Karpas-422 (cell line): ENCODE results near the gene PCDHA7. TPM values are rescaled to one million over a fixed set of nuclear protein-coding genes. Genes with fewer than 3 reads are reported as not detected.
"Not testable (repeated sequence)": the region's sequence is repeated elsewhere in the genome, so short reads cannot be mapped to it uniquely, and the experiment has no call there.

ENCODE experiments used
- DNase-seq: peaks from one replicate; pipeline ENCODE4 v3.0.0-alpha.2; 2015
- H2AFZ ChIP-seq: fragments of 200-600 bp; sonication (generic); 2 replicates; pipeline ENCODE4 v1.6.1; 2014; ENCODE audit warnings: antibody characterized with exemption, low read length, mixed read lengths
- H3K27ac ChIP-seq: fragments of 200-600 bp; sonication (generic); 2 replicates; pipeline ENCODE4 v1.5.1; 2014; ENCODE audit warnings: mild to moderate bottlenecking, low read length, moderate library complexity
- H3K27me3 ChIP-seq: fragments of 200-600 bp; sonication (generic); 2 replicates; pipeline ENCODE4 v1.6.1; 2014; ENCODE audit warnings: low read length, mixed read lengths
- H3K36me3 ChIP-seq: fragments of 200-600 bp; sonication (generic); 2 replicates; pipeline ENCODE4 v1.6.1; 2014; ENCODE audit warnings: low read length, mixed read lengths; ENCODE audit not compliant: insufficient read depth
- H3K4me1 ChIP-seq: fragments of 200-600 bp; sonication (generic); 2 replicates; pipeline ENCODE4 v1.6.1; 2014; ENCODE audit warnings: mild to moderate bottlenecking, low read length, mixed read lengths
- H3K4me2 ChIP-seq: fragments of 200-600 bp; sonication (generic); 2 replicates; pipeline ENCODE4 v1.6.1; 2014; ENCODE audit warnings: low read length, low read depth, mild to moderate bottlenecking; ENCODE audit not compliant: poor library complexity, severe bottlenecking
- H3K4me3 ChIP-seq: fragments of 200-600 bp; sonication (generic); 2 replicates; pipeline ENCODE4 v1.5.1; 2014; ENCODE audit warnings: mild to moderate bottlenecking, antibody characterized with exemption, low read length, mixed read lengths
- H3K79me2 ChIP-seq: fragments of 200-600 bp; sonication (generic); 2 replicates; pipeline ENCODE4 v1.6.1; 2014; ENCODE audit warnings: mild to moderate bottlenecking, low read length, mixed read lengths
- H3K9ac ChIP-seq: fragments of 200-600 bp; sonication (generic); 2 replicates; pipeline ENCODE4 v1.6.0; 2014; ENCODE audit warnings: low read length
- H3K9me2 ChIP-seq: fragments of 200-600 bp; sonication (generic), shearing (Covaris generic); replicated peaks from 2 replicates; pipeline ENCODE4 v1.6.0; 2014; ENCODE audit warnings: mild to moderate bottlenecking, low read length, moderate library complexity; ENCODE audit not compliant: insufficient read depth
- H3K9me3 ChIP-seq: fragments of 300-700, 200-600 bp; sonication (generic); 2 replicates; pipeline ENCODE4 v1.6.1; 2014; ENCODE audit warnings: low read length, mixed read lengths
- H4K20me1 ChIP-seq: fragments of 200-600 bp; sonication (generic); 2 replicates; pipeline ENCODE4 v1.6.1; 2014; ENCODE audit warnings: mild to moderate bottlenecking, antibody characterized with exemption, low read length, low read depth; ENCODE audit not compliant: insufficient read depth
- total RNA-seq: library from RNA; depleted of rRNA; stranded (reverse); fragments of >200 nt; shearing (Covaris generic); gene quantifications from 2 replicates; pipeline ENCODE4 v1.2.3, GENCODE V29; 2014; ENCODE audit warnings: low replicate concordance

PCDHA7 gene
- total RNA-seq, 1 experiment from 2014 or later = not detected

DNA sequence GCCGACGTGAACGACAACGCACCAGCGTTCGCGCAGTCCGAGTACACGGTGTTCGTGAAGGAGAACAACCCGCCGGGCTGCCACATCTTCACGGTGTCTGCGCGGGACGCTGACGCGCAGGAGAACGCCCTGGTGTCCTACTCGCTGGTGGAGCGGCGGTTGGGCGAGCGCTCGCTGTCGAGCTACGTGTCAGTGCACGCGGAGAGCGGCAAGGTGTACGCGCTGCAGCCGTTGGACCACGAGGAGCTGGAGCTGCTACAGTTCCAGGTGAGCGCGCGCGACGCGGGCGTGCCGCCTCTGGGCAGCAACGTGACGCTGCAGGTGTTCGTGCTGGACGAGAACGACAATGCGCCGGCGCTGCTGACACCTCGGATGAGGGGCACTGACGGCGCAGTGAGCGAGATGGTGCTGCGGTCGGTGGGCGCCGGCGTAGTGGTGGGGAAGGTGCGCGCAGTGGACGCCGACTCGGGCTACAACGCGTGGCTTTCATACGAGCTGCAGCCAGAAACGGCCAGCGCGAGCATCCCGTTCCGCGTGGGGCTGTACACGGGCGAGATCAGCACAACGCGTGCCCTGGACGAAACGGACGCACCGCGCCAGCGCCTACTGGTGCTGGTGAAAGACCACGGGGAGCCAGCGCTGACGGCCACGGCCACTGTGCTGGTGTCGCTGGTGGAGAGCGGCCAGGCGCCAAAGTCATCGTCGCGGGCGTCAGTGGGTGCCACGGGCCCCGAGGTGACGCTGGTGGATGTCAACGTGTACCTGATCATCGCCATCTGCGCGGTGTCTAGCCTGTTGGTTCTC, 16.0 kb downstream of the PCDHA7 start:
- not testable (repeated sequence) for H3K9me3 ChIP-seq, H3K36me3 ChIP-seq, H3K9me2 ChIP-seq, H3K27me3 ChIP-seq, H3K79me2 ChIP-seq, H4K20me1 ChIP-seq, H3K4me1 ChIP-seq, DNase-seq, H3K4me2 ChIP-seq, H3K4me3 ChIP-seq, H3K9ac ChIP-seq, H2AFZ ChIP-seq, H3K27ac ChIP-seq

DNA sequence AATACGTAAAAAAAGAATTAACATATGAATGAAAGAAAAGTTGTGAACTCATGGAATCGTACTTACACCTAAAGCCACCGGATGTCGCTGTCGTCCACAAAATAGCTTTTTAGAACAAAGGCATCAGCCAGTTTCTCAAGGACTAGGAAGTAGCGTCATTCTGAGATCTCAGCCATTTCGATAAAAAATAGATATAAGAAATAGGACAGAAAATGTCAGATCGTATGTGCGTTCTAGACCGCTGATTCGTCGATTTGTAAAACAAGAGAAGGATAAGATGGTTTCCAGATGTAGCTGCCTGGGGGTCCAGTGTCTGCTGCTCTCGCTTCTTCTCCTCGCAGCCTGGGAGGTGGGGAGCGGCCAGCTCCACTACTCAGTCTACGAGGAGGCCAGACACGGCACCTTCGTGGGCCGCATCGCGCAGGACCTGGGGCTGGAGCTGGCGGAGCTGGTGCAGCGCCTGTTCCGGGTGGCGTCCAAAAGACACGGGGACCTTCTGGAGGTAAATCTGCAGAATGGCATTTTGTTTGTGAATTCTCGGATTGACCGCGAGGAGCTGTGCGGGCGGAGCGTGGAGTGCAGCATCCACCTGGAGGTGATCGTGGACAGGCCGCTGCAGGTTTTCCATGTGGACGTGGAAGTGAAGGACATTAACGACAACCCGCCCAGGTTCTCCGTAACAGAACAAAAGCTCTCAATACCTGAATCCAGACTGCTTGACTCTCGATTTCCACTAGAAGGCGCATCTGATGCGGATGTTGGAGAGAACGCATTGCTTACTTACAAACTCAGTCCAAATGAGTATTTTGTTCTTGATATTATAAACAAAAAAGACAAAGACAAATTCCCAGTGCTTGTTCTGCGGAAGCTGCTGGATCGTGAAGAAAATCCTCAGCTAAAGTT, 22.0 kb downstream of the PCDHA7 start, which contains the start of gene PCDHA10:
PCDHA10 (plus strand) TSS at position 126 of the 903 bp plus-strand sequence; CDS start at position 278, 152 bp downstream.
- Histone ChIP-seq H3K9me3 (no peaks in the 10 kb centered on the region), H3K4me3 (no peak within 1 kb of the TSS), H3K4me1 (no peaks in the 10 kb centered on the region), H3K27me3 (no peaks in the 10 kb centered on the region), H2AFZ (no peak within 1 kb of the TSS), H3K27ac (no peak within 1 kb of the TSS), H3K9me2 (no peaks in the 10 kb centered on the region), H3K4me2 (no peak within 1 kb of the TSS), H3K36me3 (no peaks in the 10 kb centered on the region), H3K9ac (no peak within 1 kb of the TSS), H4K20me1 (no peaks in the 10 kb centered on the region), H3K79me2 (no peaks in the 10 kb centered on the region)
- peak; percentile 81 for DNase-seq

GRCh38 chr5:140857177-140857986, 23.3 kb downstream of the PCDHA7 start:
- no peaks in the 10 kb centered on the region for H3K36me3 ChIP-seq
- no peaks in the 10 kb centered on the region for H3K9me3 ChIP-seq
- H3K4me1 ChIP-seq = no peaks in the 10 kb centered on the region
- no peak overlapping the region for H3K4me3 ChIP-seq
- H3K79me2 ChIP-seq = no peaks in the 10 kb centered on the region
- H3K9me2 ChIP-seq = no peaks in the 10 kb centered on the region
- no peak overlapping the region for H2AFZ ChIP-seq
- no peak overlapping the region for H3K27ac ChIP-seq
- no peaks in the 10 kb centered on the region for H3K27me3 ChIP-seq
- DNase-seq = no peak
- H3K4me2 ChIP-seq = no peak overlapping the region
- H3K9ac ChIP-seq = no peak overlapping the region
- no peaks in the 10 kb centered on the region for H4K20me1 ChIP-seq

DNA sequence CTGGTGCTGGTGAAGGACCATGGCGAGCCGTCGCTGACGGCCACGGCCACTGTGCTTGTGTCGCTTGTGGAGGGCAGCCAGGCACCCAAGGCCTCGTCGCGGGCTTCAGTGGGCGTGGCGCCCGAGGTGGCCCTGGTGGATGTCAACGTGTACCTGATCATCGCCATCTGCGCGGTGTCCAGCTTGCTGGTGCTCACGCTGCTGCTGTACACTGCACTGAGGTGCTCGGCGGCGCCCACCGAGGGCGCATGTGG, 23.8 kb downstream of the PCDHA7 start:
- no peak overlapping the region for H2AFZ ChIP-seq
- H3K27ac ChIP-seq = no peak overlapping the region
- H3K9me2 ChIP-seq = no peaks in the 10 kb centered on the region
- H3K9ac ChIP-seq = no peak overlapping the region
- no peaks in the 10 kb centered on the region for H3K27me3 ChIP-seq
- H3K79me2 ChIP-seq = no peaks in the 10 kb centered on the region
- H3K9me3 ChIP-seq = no peaks in the 10 kb centered on the region
- H3K4me1 ChIP-seq = no peaks in the 10 kb centered on the region
- no peaks in the 10 kb centered on the region for H3K36me3 ChIP-seq
- DNase-seq = no peak
- no peak overlapping the region for H3K4me2 ChIP-seq
- H3K4me3 ChIP-seq = no peak overlapping the region
- no peaks in the 10 kb centered on the region for H4K20me1 ChIP-seq

DNA sequence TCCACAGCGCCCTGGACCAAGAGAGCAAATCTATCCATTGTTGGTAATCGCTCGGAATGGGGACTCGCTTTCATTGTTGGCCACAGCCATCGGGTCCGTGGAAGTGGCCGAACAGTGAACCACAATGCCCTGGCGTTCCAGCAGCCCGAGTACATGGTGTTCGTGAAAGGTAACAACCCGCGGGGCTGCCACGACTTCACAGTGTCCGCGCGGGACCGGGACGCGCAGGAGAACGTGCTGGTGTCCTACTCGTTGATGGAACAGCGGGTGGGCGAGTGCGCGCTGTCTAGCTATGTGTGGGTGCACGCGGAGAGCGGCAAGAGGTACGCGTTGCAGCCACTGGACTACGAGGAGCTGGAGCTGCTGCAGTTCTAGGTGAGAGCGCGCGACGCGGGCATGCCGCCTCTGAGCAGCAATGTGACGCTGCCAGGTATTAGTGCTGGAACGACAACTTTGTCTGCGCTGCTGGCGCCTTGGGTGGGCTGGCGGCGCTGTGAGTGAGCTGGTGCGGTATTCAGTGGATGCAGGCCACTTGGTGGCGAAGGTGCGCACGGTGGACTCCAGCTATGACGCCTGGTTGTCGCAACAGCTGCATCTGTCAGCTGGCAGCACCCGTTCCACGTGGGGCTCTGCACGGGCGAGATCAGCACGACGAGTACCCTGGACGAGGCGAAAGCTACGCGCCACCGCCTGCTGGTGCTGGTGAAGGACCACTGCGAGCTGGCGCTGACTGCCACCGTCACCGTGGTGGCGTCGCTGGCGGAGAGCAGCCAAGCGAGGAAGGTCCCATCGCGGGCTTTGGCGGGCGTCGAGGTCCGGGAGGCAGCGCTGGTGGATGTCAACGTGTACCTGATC, 28.6 kb downstream of the PCDHA7 start:
- DNase-seq = no peak
- Histone ChIP-seq H3K79me2 (no peaks in the 10 kb centered on the region), H3K9me3 (no peaks in the 10 kb centered on the region), H3K4me1 (no peaks in the 10 kb centered on the region), H3K9me2 (no peaks in the 10 kb centered on the region), H3K27me3 (no peaks in the 10 kb centered on the region), H3K9ac (no peak overlapping the region), H3K36me3 (no peaks in the 10 kb centered on the region), H3K27ac (no peak overlapping the region), H3K4me2 (no peak overlapping the region), H2AFZ (no peak overlapping the region), H4K20me1 (no peaks in the 10 kb centered on the region), H3K4me3 (no peak overlapping the region)

GRCh38 chr5:140868721-140869554, 34.9 kb downstream of the PCDHA7 start, which contains the start of gene PCDHA11:
TSS of gene PCDHA11 (plus strand) at chr5:140868957. CDS start at chr5:140869104, 147 bp downstream.
- no peak for DNase-seq
- Histone ChIP-seq H3K36me3 (no peaks in the 10 kb centered on the region), H2AFZ (no peak within 1 kb of the TSS), H3K4me3 (no peak within 1 kb of the TSS), H3K4me1 (no peaks in the 10 kb centered on the region), H3K9me2 (no peaks in the 10 kb centered on the region), H3K79me2 (no peaks in the 10 kb centered on the region), H3K4me2 (no peak within 1 kb of the TSS), H4K20me1 (no peaks in the 10 kb centered on the region), H3K9me3 (no peaks in the 10 kb centered on the region), H3K27me3 (no peaks in the 10 kb centered on the region), H3K27ac (no peak within 1 kb of the TSS), H3K9ac (no peak within 1 kb of the TSS)

GRCh38 chr5:140869555-140869886, 35.5 kb downstream of the PCDHA7 start:
- no peaks in the 10 kb centered on the region for H3K27me3 ChIP-seq
- H3K4me2 ChIP-seq = no peak overlapping the region
- 0 out of 2 replicates have a peak, but pooled peaks cover 2% of the 10 kb centered on the region for H3K9me2 ChIP-seq
- no peak overlapping the region for H3K4me3 ChIP-seq
- no peaks in the 10 kb centered on the region for H3K36me3 ChIP-seq
- H3K79me2 ChIP-seq = no peaks in the 10 kb centered on the region
- H3K9me3 ChIP-seq = no peaks in the 10 kb centered on the region
- H3K9ac ChIP-seq = no peak overlapping the region
- no peaks in the 10 kb centered on the region for H4K20me1 ChIP-seq
- H3K27ac ChIP-seq = no peak overlapping the region
- DNase-seq = no peak
- no peaks in the 10 kb centered on the region for H3K4me1 ChIP-seq
- no peak overlapping the region for H2AFZ ChIP-seq
